Measurements from ENCODE around the gene DDX54.
"Not testable (repeated sequence)": the region's sequence is repeated elsewhere in the genome, so short reads cannot be mapped to it uniquely, and the experiment has no call there.

Gene DDX54

DNA sequence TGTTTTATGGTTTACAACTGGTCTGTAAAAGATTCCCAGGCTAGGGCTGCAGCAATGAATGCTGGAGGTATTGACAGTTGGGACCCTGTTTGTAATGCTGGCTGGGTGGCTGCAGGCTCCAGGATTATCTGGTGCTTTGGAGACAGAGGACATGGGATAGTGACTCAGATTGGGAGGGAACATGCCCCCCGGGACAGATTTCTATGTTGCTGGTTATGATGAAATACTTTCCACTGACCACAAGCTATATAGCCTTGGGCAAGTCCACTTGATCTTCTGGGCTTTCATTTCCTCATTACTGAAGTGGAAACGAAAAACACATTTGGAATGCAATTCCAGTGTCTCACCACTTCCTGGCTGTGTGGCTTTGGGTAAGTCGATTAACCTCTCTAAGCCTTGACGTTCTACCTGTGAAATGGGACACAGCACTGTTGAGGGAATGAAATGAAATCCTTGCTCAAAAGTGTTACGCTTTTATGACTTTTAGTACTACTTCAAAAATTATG, 29.7 kb upstream of the DDX54 start:
- no peak for DNase-seq

DNA sequence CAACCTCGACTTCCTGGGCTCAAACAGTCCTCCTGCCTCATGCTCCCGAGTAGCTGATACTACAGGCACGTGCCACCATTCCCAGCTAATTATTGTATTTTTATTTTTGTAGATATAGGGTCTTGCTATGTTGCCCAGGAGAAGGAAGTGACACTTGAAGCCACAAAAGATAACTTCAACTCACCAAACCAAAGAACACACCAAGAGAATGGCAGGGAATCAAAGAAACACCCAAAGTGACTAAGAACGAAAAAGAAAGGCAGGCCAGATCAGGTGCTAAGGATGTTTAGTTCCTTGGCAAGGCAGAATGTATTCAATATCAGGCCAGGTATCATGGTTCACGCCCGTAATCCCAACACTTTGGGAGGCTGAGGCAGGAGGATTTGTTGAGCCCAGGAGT, 25.9 kb upstream of the DDX54 start:
- no peak for DNase-seq

DNA sequence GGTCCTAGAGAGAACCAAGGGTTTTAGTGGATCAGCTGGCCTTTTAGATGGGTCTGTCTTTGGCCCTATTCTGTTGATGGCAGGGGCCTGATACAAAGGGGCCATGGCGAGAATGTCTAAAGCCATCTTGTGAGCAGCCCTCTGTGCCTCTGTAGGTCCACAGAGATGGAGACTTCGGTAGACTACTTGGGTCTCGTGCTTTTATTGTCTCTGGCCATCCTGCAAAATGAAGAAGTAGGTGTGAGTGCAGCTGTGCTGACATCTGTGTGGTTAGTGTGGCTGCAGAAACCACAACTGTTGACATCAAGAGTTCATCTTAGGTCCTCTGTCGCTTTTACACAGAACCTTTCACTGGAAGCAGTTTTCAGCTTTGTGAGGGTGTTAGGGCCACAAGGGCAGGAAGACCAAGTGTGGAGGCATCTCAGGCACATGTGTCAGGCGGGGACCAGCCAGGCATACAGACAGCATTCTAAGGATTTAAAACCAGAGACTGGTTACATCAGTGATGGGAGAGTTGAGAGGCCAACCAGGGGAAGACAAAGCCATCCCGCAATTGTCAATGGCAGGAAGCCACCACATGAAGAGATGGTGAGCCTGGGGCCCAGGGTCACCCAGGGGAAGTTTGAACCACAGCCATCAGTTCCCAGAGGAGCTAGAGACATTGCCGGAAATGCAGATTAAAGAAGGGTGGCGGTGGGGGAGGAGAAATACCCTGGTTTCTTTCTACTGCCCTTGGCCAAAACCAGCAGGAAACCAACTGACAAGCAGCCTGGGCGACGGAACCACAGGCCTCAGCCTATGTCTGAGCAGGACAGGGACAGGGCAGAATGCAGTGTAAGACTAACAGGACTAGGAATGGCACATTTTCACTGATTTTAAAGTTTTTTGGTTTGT, 23.0 kb upstream of the DDX54 start:
- no peak for DNase-seq

DNA sequence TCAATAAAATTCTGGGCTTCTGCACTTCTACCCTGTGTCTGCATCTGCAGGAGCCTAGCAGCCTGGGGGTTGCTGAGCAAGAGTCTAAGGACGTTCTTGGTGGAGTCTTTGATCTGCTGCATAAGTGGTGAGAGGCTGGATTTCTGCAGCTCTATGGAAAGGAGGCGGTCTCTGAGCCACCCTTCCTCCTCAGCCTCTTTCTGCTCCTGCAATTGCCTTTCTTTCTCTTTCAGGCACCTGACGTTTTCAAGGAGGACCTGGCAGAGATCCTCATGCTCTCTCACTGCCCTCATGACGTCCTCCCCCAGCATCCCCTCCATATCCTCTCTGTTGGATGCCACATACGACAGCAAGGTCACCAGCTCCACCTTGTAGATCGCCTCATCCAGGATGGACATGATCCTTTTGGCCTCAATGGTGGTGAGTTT, 22.3 kb upstream of the DDX54 start:
- no peak for DNase-seq

DNA sequence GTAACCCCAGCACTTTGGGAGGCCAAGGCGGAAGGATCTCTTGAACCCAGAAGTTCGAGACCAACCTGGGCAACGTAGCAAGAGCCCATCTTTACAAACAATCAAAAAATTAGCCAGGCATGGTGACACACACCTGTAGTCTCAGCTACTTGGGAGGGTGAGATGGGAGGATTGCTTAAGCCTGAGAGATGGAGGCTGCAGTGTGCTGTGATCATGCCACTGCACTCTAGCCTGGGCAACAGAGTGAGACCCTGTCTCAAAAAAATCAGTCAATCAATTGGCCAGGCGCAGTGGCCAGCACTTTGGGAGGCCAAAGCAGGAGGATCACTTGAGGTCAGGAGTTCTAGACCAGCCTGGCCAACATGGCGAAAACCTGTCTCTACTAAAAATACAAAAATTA, 21.5 kb upstream of the DDX54 start:
- DNase-seq, result not testable (repeated sequence)

DNA sequence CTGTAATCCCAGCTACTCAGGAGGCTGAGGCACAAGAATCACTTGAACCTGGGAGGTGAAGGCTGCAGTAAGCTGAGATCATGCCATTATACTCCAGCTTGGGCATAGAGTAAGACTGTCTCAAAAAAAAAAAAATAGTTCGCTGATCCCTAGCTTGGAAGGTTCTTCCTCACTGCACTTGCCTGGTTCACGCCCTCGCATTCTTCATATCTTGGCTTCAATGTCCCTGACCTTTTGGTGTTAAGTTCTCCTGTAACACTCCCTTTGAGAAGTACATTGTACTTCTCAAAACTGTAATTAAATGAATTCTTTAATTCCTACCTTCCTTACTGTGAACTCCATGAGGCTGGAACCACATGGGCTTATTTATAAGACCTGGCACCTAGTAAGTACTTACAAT, 19.5 kb upstream of the DDX54 start:
- DNase-seq, result no peak

DNA sequence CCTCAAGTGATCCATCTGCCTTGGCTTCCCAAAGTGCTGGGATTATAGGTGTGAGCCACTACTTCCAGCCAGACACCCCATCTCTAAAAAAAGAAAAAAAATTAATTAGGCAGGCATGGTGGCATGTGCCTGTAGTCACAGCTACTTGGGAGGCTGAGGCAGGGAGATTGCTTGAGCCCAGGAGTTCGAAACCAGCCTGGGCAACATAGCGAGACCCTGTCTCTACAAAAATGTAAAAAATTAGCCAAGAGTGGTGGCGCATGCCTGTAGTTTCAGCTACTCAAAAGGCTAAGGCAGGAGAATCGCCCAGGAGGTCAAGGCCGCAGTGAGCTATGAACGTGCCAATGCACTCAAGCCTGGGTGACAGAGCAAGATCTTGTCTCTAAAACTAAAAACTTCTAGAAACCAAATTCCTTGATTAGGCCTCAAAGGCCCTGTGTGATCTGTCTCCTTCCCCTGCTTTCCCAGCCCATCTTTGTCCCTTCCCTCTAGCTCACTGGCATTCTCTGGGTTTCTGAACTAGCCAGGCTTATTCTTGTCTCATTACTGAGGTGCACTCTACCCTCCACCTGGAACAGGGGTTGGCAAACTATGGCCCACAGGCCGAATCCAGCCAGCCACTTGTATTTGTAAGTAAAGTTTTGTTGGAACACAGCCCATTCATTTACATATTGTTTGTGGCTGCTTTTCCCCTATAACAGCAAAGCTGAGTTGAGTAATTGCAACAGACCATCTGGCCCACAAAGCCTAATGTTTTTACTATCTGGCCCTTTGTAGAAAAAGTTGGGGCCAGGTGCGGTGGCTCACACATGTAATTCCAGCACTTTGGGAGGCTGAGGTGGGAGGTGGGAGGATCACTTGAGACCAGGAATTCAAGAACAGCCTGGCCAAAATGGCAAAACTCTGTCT, 18.8 kb upstream of the DDX54 start:
- DNase-seq, result no peak

DNA sequence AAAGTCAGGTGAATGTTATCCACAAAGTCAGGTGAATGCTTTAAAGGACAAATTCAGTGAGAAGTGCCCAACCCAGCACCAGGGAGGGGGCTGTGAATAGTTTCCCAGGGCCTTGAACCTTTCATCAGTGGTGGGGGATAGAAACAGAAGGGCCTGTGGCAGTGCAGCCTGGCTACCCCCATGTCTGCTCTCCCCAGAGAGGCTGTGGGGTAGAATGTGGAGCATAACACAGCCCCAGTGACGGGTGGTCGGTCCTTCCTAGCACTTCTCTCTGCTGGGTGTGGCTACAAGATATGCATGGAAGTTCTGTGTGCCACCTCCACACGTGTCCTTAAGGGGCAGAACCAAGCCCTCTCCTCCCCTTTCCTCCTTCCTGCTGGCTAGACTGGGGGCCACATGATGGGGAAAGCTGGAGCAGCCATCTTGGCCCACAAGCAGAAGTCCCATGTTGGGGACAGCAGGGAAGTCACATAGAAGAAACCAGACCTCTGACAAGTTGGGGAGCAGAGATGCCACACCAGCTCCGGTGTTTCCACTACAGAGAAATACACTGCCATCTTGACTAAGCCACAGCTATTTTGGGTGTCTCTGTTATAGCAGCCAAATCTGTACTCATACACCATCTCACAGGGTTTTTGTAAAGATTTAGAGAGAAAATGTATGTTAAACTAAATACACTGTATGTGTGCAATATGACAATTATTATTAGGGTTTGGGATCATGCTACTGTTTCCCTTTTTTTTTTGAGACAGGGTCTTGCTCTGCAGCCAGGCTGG, 17.2 kb upstream of the DDX54 start:
- no peak for DNase-seq

DNA sequence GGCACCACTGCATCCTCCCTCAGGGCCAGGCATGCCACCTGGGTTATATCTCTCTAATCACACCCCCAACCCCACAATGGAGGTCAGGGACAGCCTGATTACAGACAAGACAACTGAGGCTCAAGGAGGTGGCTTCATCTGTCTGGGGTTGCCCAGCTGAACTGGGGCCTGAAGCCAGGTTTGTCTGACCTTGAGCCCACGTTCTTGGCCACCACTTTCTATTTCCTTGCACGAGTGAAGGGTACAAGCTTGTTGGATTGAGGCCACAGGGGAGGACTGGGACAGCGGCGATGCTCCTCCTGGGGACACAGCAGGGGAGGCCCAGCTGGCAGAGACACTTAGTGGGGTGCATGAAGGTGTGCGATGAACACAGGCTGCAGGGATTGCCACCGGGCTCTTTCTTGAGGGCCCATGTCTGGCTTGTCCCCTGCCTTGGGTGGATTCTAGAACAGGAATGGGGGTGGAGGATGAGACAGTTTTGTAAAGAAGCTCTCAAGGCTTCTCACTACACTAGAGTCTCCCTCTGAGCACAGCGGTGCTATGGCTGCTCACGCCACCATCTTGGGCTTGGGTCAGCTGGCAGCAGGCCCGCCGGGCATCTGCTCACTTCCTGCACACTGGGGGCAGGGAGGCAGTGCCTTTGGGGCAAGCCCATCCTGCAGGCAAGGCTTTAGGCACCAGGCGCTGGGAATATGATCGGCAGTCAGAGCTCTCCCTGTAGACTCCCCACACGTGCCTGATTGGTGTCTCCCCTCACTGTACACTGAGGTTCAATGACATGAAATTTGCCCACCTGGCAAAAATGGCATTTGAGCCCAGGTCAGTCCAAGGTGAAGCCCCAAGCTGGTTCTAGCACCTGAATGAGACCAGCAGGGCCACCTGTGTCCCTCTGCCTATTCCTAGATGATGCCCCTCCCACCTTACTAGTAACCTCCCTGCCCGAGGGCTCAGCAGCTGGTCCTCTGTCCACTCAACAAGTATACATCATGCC, 16.2 kb upstream of the DDX54 start:
- DNase-seq, result no peak

DNA sequence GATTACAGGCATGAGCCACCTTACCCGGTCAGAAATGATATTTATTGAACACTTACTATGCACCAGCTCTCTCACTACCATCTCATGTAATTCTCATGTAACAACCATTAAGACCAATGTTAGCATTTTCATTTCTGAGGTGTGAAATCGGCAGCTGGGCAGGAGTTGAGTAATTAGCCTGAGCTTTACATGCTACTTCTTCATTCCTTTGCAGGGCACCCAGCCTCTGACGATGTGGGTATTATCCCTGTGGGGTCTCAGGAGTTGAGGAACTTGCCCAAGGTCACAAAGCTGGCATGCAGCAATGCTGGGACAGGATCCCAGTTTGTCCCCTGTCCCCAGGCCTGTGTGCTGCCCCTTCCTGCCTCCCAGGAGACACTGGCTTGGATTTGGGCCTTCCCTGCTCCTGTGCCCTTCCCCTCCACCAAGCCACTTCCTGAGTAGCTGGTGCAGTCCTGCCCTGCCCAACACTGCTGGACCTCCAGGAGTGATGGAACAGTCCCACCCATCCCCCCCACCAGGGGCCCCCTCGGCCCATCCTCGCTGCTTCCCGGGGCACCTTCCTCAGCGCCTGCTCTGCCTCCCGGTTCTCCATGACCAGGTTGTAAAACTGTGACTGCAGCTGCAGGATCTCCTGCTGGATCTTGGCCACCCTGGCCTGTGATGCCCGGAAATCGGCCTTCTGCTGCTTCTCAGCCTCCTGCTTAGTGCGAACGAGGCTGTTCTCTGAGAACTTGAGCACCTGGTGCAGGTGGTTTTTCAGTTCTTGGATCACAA, 14.9 kb upstream of the DDX54 start:
- DNase-seq, result no peak

DNA sequence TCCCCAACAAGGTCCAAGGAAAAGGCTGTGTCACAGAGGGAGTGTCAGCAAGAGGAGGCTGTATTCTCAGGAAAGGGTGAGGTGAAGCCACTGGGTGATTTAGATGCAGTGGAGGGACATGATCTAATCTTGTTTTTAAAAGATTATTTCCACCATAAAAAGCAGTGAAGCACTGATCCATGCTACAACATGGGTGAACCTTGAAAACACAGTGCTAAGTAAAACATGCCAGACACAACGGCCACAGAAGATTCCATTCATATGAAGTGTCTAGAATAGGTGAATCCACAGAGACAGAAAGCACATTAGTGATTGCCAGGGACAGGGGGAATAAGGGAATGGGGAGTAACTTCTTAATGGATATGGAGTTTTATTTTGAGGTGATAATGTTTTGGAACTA, 13.0 kb upstream of the DDX54 start:
- DNase-seq, result no peak

DNA sequence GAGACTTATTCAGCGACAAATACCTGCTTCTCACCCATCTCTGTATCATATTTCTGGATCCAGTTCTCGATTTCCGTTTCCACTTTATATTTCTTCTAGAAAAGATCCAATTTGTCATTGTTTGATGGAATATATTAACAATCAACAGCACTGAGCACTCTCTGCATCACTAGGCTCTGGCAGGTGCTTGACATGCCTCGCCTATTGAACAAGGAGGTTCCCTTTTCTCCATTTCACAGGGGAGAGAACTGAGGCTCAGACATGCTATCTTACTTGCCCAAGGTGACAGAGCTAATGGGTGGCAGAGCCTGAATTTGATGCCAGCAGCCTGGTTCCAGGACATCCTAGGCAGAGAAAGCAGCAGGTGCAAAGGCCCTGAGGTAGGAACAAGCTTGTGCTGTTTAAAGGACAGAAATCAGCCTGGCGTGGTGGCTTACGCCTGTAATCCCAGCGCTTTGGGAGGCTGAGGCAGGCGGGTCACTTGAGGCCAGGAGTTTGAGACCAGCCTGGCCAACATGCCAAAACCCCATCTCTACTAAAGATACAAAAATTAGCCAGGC, 12.3 kb upstream of the DDX54 start:
- DNase-seq, result no peak

DNA sequence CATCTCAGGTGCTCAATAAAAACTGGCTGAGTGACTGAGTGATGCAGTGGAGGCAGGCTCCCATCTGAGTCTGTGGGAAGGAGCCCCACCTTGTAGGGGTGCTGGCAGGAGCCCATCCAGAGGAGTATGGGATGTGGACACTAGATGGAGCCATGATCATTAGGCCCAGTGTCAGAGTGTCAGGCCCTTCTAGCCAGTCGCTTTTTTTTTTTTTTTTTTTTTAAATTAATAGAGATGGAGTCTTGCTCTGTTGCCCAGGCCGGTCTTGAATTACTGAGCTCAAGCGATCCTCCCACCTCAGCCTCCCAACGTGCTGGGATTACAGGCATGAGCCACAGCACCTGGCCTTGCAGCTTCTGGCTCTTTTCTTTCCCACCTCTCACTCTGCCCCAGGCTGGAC, 11.7 kb upstream of the DDX54 start:
- DNase-seq, result peak; percentile 73

DNA sequence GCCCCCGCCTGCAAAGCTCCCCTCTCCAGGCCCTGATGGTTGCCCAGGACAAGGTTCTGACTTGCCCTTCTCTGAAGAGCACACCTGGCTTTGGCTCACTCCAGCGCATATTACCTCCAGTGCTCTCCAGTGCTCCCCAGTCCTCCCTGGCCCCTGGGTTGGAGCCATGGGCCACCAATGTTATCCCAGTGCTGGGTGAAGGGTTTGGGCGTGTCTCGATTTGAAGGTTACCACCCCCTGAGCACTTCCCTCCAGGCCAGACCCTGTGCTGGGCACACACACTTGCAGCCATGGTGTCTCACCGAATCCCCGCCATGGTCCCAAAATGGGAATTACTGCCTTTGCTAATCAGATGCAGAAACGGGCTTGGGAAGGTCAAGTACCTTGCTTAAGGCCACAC, 11.3 kb upstream of the DDX54 start:
- no peak for DNase-seq

DNA sequence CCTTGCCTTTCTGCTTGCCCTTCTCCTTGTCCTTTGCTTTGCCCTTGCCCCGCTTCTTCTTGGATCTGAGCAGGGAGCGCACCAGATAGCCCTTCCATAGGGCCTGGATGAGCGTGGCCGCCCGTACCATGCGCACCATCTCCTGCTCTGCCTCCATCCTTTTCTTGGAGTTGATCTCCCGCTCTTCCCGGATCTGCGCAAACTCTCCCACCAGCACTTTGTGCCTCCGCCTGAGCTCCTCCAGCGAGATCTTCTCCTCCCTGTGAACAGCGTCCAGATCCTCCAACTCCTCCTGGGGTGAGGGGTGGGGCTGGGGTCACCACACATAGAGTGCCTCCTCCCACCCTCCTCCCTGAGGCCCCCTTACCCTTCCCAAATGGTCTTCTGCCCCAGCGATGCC, 10.3 kb upstream of the DDX54 start:
- DNase-seq, result no peak

DNA sequence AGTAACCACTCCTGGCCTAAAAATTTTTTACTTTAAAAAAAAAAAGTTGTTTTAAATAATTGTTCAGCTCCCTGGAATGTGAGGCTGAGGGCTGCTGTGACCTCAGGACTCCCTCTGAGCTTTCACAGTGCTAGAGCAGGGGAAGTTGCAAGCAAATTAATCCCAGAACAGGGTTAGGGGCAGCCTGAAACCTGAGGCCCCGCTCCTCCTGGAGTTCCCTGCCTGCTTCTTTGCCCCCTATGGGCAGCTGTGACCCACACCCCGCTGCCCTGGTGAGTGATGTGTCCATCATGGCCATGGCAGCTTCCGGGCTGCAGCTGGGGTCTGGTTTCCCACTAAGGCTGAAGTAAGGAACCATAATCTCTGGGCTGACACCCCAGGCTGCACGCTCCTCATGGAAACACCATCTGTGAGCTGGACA, 9.7 kb upstream of the DDX54 start:
- no peak for DNase-seq

DNA sequence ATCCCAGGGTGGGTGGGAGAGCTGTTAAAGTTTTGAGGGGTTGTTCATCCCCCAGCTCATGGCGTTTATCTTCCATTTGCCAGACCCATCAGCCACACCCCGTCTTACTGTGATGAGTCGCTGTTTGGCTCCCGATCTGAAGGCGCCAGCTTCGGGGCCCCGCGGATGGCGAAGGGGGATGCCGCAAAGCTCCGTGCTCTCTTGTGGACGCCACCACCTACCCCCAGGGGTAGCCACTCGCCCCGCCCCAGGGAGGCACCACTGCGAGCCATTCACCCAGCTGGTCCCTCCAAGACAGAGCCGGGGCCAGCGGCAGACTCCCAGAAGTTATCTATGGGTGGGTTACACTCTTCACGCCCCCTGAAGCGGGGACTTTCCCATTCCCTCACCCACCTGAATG, 5.9 kb upstream of the DDX54 start:
- DNase-seq, result no peak

DNA sequence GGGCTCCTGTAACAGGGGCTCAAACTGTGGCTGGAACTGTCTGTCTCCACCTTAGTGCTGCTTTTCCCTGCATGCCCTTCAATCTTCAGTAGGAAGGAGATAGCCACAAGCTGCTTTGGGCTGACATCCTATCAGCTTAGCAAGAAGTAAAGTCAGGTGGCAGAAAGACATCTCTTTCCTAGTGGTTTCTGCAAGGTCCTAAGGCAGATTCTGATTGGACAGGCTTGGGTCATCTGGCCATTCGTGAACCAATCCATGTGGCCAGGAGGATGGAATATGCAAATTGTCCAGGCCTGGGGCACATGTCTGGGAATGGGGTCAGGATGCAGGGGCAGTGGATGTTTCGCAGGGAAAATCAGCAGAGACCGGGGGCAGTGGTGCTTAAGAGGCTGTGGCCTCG, 5.5 kb upstream of the DDX54 start:
- DNase-seq, result no peak

DNA sequence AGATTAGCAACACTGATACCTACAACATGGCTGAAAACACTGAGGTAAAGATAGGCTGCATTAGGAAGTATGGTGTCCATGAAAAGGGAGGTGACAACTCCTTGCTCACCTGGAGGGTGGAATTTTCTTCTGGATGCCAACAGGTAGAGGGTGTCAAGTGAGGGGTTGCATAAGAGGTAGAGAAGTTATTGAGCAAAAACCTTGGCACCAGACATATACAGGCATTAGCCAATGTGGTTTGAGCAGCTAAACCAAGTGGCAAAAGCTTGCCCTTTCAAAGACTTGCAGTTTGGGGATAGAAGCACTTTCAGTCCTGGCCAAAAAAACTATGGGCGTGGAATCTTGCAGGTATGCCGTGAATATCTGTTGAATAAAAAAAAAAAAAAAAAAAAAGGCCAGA, 4.1 kb upstream of the DDX54 start:
- no peak for DNase-seq

DNA sequence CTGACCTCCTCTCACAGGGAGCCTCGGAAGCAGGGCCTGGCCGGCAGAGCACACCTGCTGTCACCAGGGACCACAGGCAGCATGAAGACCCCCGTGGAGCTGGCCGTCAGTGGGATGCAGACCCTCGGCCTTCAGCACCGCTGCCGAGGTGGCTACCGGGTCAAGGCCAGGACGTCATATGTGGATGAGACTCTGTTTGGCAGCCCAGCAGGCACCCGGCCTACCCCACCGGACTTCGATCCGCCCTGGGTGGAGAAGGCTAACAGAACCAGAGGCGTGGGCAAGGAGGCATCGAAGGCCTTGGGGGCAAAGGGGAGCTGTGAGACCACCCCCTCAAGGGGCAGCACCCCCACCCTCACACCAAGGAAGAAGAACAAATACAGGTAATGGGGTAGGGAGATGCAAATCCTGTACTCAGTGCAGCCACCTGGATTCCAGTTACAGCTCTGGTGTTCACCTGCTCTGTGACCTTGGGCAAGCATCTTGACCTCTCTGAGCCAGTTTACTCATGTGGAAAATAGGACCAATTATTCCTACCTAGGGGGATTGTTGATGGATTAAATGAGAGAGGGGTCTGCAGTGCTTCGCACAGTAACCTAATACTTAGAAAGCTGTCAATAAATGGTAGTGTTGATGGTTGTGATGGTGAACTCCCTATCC, 1.5 kb upstream of the DDX54 start:
- DNase-seq, result no peak
